Vagina (tissue), 2 donors: ENCODE results near the gene KLF3.

Source experiments
- POLR2AphosphoS5 ChIP-seq, 2 donors: sonication (generic); formaldehyde crosslinking; IDR thresholded peaks; one replicate each; pipeline ENCODE4 v1.9.0; 2017; ENCODE audit warnings: antibody characterized with exemption in 2 of 2, mild to moderate bottlenecking in 2 of 2, low read depth in 1 of 2; ENCODE audit not compliant: insufficient read depth in 1 of 2
- TF ChIP-seq, protein P1 (sequence below), 3 experiments: fragments of 450-650 bp in 2 of 3; fragments of 200-600 bp in 1 of 3; sonication (generic) in 1 of 3; IDR thresholded peaks; one replicate each; pipeline ENCODE4 v1.5.1; 2017 to 2019; ENCODE audit warnings: antibody characterized with exemption in 3 of 3, mild to moderate bottlenecking in 2 of 3, moderate library complexity in 2 of 3

DNA sequence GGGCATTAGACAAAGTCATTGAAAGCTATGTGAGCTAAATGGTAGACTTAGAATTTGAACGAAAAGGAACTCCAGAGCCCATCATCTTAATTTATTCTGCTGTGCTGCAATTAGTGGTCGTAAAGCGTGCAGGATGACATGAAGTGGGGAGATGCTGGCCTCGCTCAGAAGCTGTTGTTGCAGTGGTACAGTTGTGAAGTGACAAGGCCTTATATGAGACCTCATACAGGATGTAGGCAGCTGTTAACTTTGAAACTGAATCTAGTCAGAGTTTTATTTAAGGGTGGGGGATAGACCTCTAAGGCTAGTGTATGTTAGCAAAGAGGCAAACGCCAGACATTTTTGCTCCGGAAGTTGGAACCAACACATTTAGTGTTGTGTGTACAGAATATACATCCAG is 13.4 kb downstream of the KLF3 start:
- TF ChIP-seq, protein P1, sequence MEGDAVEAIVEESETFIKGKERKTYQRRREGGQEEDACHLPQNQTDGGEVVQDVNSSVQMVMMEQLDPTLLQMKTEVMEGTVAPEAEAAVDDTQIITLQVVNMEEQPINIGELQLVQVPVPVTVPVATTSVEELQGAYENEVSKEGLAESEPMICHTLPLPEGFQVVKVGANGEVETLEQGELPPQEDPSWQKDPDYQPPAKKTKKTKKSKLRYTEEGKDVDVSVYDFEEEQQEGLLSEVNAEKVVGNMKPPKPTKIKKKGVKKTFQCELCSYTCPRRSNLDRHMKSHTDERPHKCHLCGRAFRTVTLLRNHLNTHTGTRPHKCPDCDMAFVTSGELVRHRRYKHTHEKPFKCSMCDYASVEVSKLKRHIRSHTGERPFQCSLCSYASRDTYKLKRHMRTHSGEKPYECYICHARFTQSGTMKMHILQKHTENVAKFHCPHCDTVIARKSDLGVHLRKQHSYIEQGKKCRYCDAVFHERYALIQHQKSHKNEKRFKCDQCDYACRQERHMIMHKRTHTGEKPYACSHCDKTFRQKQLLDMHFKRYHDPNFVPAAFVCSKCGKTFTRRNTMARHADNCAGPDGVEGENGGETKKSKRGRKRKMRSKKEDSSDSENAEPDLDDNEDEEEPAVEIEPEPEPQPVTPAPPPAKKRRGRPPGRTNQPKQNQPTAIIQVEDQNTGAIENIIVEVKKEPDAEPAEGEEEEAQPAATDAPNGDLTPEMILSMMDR (IDR thresholded peaks at IDR 0.05) = no peak
- no peak for TF ChIP-seq POLR2AphosphoS5 (IDR thresholded peaks at IDR 0.05; ENCODE audit: insufficient read depth in 1 of 2, low read depth in 1 of 2)
